GM23338 (cell line): ENCODE results near the gene ZNF543. TPM values are rescaled to one million over a fixed set of nuclear protein-coding genes. Genes with fewer than 3 reads are reported as not detected.

Experiments used
- ATAC-seq: fragments of 200-7000 bp; cut with Tn5 transposase; 3 replicates; pipeline ENCODE4 v1.9.1; 2020
- DNase-seq: peaks from one replicate; pipeline ENCODE4 v3.0.0-alpha.2; 2015; ENCODE audit warnings: low spot score
- H2AFZ ChIP-seq: fragments of 200-600 bp; sonication (generic); 2 replicates; pipeline ENCODE4 v1.8.0; 2016; ENCODE audit warnings: antibody characterized with exemption, mild to moderate bottlenecking, moderate library complexity
- H3F3A ChIP-seq: fragments of 200-600 bp; sonication (generic); replicated peaks from 2 replicates; pipeline ENCODE4 v1.8.0; 2017; ENCODE audit warnings: antibody characterized with exemption, mixed run types, low read depth
- H3K27ac ChIP-seq: fragments of 200-600 bp; sonication (generic); 2 replicates; pipeline ENCODE4 v1.6.1; 2016; ENCODE audit warnings: low read depth
- H3K27me3 ChIP-seq: fragments of 200-600 bp; sonication (generic); 2 replicates; pipeline ENCODE4 v1.8.0; 2016; ENCODE audit warnings: mild to moderate bottlenecking, mixed run types, moderate library complexity; ENCODE audit not compliant: insufficient read depth
- H3K36me3 ChIP-seq: fragments of 200-600 bp; sonication (generic); 2 replicates; pipeline ENCODE4 v1.8.0; 2016; ENCODE audit warnings: mild to moderate bottlenecking; ENCODE audit not compliant: insufficient read depth
- H3K4me1 ChIP-seq: fragments of 200-600 bp; sonication (generic); 2 replicates; pipeline ENCODE4 v1.8.0; 2016; ENCODE audit warnings: mild to moderate bottlenecking, moderate library complexity; ENCODE audit not compliant: insufficient read depth
- H3K4me2 ChIP-seq: fragments of 200-600 bp; sonication (generic); 2 replicates; pipeline ENCODE4 v1.7.1; 2017; ENCODE audit warnings: mixed run types
- H3K4me3 ChIP-seq: fragments of 200-600 bp; sonication (generic); 2 replicates; pipeline ENCODE4 v1.6.1; 2016; ENCODE audit warnings: mixed run types
- H3K79me2 ChIP-seq: fragments of 200-600 bp; sonication (generic); replicated peaks from 2 replicates; pipeline ENCODE4 v1.8.0; 2017; ENCODE audit warnings: mild to moderate bottlenecking; ENCODE audit not compliant: insufficient read depth
- H3K9me2 ChIP-seq: fragments of 200-600 bp; sonication (generic); 2 replicates; pipeline ENCODE4 v1.8.0; 2017; ENCODE audit not compliant: insufficient read depth
- H4K20me1 ChIP-seq: fragments of 200-600 bp; sonication (generic); replicated peaks from 2 replicates; pipeline ENCODE4 v1.8.0; 2017; ENCODE audit warnings: mild to moderate bottlenecking; ENCODE audit not compliant: insufficient read depth
- H3K27ac Mint-ChIP-seq: 2 replicates; pipeline ENCODE4 v1.8.0; 2020; ENCODE audit warnings: inconsistent platforms, mild to moderate bottlenecking, moderate library complexity, mixed read lengths
- H3K27me3 Mint-ChIP-seq: 3 replicates; pipeline ENCODE4 v1.8.0; 2022; ENCODE audit warnings: low read depth, mild to moderate bottlenecking, moderate library complexity, mixed read lengths, inconsistent platforms; ENCODE audit not compliant: insufficient read depth, poor library complexity
- H3K36me3 Mint-ChIP-seq: 3 replicates; pipeline ENCODE4 v1.8.0; 2021; ENCODE audit warnings: low read depth, mild to moderate bottlenecking, inconsistent platforms, moderate library complexity, mixed read lengths
- H3K4me1 Mint-ChIP-seq: 3 replicates; pipeline ENCODE4 v1.8.0; 2020; ENCODE audit warnings: mild to moderate bottlenecking, inconsistent platforms, mixed read lengths
- H3K4me3 Mint-ChIP-seq: 3 replicates; pipeline ENCODE4 v1.8.0; 2021; ENCODE audit warnings: moderate library complexity, mild to moderate bottlenecking, inconsistent platforms, mixed read lengths
- H3K9me3 Mint-ChIP-seq: 3 replicates; pipeline ENCODE4 v1.8.0; 2020; ENCODE audit warnings: moderate library complexity, mild to moderate bottlenecking, inconsistent platforms, mixed read lengths
- CREB1 ChIP-seq: fragments of 250-450 bp; sonication (Bioruptor Pico); IDR thresholded peaks from 2 replicates; pipeline ENCODE4 v1.5.0; 2020; ENCODE audit warnings: low read depth, mild to moderate bottlenecking, moderate library complexity
- EZH2 ChIP-seq: fragments of 200-600 bp; sonication (generic); IDR thresholded peaks from one replicate; pipeline ENCODE4 v1.8.0; 2017; ENCODE audit warnings: antibody characterized with exemption, mild to moderate bottlenecking, low read depth; ENCODE audit not compliant: unreplicated experiment
- EZH2phosphoT487 ChIP-seq: fragments of 200-600 bp; sonication (generic); IDR thresholded peaks from one replicate; pipeline ENCODE4 v1.8.1; 2018; ENCODE audit warnings: antibody characterized with exemption; ENCODE audit not compliant: unreplicated experiment
- JUNB ChIP-seq: IDR thresholded peaks from one replicate; pipeline ENCODE4 v1.6.1; 2016; ENCODE audit warnings: antibody characterized with exemption; ENCODE audit not compliant: unreplicated experiment
- NANOG ChIP-seq: IDR thresholded peaks from 2 replicates; pipeline ENCODE4 v1.6.1; 2016; ENCODE audit warnings: antibody characterized with exemption, borderline replicate concordance
- POLR2AphosphoS5 ChIP-seq: IDR thresholded peaks from 2 replicates; pipeline ENCODE4 v1.6.1; 2016; ENCODE audit warnings: antibody characterized with exemption, low read depth
- STAT1 ChIP-seq: IDR thresholded peaks from one replicate; pipeline ENCODE4 v1.6.1; 2016; ENCODE audit warnings: antibody characterized with exemption; ENCODE audit not compliant: unreplicated experiment
- ZNF114 ChIP-seq: fragments of 250-450 bp; sonication (Bioruptor Pico); IDR thresholded peaks from 2 replicates; pipeline ENCODE4 v1.5.0; 2020; ENCODE audit warnings: mild to moderate bottlenecking, moderate library complexity
- ZNF331 ChIP-seq: fragments of 250-450 bp; sonication (Bioruptor Pico); IDR thresholded peaks from 2 replicates; pipeline ENCODE4 v1.5.0; 2020; ENCODE audit warnings: low read depth, mild to moderate bottlenecking, moderate library complexity
- polyA plus RNA-seq: library from polyadenylated mRNA; unstranded; fragments of >200 nt; fragmentation: Nextera tagmentation; extraction: Ambion mirVana; gene quantifications from 2 replicates; pipeline ENCODE4 v1.2.1, GENCODE V29; 2016
- total RNA-seq: library from RNA; depleted of rRNA; stranded (reverse); fragments of >200 nt; shearing (Covaris generic); gene quantifications from 2 replicates; pipeline ENCODE4 v1.2.3, GENCODE V29; 2014
- TF ChIP-seq, protein P1 (sequence below), 2 experiments: fragments of 200-600 bp in 1 of 2; sonication (generic) in 1 of 2; conservative IDR thresholded peaks; 2 replicates each; pipeline versions ENCODE4 v1.5.1 to v1.6.1; 2016 to 2017; ENCODE audit warnings: antibody characterized with exemption in 2 of 2, low read depth in 2 of 2, mild to moderate bottlenecking in 2 of 2, moderate library complexity in 1 of 2
- TF ChIP-seq, protein P2 (sequence below): IDR thresholded peaks from 2 replicates; pipeline ENCODE4 v1.6.1; 2016; ENCODE audit warnings: antibody characterized with exemption

The ZNF543 gene
- total and polyA plus RNA-seq, 2 experiments from 2014 or later: 2.4 to 10.3 TPM

DNA sequence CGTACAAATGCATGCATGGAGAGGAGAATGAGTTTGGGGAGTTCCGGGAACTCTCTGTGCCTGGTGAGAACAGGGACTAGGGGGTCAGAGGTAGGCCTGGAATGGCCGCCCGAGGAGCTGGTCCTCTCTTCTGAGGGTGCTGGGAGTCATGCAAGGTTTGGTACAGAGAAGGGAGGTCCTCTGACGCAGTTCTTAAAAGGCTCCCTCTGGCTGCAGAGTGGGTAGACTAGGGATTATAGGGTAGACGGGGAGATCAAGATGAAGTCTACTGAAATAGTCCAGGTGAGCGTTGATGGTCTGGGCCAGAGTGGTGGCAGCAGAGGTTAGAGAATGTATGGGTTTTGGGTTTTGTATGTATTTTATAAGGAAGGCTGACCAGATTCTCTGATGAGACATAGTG lies 31.6 kb downstream of the ZNF543 start:
- TF ChIP-seq ZNF331: no peak
- no peak for TF ChIP-seq ZNF114
- no peak for TF ChIP-seq EZH2phosphoT487
- TF ChIP-seq POLR2AphosphoS5: no peak
- TF ChIP-seq, protein P1, sequence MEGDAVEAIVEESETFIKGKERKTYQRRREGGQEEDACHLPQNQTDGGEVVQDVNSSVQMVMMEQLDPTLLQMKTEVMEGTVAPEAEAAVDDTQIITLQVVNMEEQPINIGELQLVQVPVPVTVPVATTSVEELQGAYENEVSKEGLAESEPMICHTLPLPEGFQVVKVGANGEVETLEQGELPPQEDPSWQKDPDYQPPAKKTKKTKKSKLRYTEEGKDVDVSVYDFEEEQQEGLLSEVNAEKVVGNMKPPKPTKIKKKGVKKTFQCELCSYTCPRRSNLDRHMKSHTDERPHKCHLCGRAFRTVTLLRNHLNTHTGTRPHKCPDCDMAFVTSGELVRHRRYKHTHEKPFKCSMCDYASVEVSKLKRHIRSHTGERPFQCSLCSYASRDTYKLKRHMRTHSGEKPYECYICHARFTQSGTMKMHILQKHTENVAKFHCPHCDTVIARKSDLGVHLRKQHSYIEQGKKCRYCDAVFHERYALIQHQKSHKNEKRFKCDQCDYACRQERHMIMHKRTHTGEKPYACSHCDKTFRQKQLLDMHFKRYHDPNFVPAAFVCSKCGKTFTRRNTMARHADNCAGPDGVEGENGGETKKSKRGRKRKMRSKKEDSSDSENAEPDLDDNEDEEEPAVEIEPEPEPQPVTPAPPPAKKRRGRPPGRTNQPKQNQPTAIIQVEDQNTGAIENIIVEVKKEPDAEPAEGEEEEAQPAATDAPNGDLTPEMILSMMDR (conservative IDR thresholded peaks at IDR 0.05; ENCODE audit: low read depth in 2 of 2): no peak
- no peak for TF ChIP-seq STAT1
- no peak for TF ChIP-seq CREB1
- TF ChIP-seq, protein P2, sequence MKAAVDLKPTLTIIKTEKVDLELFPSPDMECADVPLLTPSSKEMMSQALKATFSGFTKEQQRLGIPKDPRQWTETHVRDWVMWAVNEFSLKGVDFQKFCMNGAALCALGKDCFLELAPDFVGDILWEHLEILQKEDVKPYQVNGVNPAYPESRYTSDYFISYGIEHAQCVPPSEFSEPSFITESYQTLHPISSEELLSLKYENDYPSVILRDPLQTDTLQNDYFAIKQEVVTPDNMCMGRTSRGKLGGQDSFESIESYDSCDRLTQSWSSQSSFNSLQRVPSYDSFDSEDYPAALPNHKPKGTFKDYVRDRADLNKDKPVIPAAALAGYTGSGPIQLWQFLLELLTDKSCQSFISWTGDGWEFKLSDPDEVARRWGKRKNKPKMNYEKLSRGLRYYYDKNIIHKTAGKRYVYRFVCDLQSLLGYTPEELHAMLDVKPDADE: no peak
- no peak for TF ChIP-seq JUNB
- TF ChIP-seq NANOG: no peak
- peak; percentile 8 for ATAC-seq
- peak overlapping the region; percentile 98 for H3K4me2 ChIP-seq
- no peaks in the 10 kb centered on the region for H3K27me3 ChIP-seq
- peak; percentile 19 for DNase-seq
- peak overlapping the region; percentile 99 for H3K4me3 Mint-ChIP-seq
- peak overlapping the region; percentile 98 for H3K4me3 ChIP-seq
- H3K27ac Mint-ChIP-seq: peak overlapping the region; percentile 95
- H3K4me1 Mint-ChIP-seq: peaks cover 13% of the 10 kb centered on the region
- peaks cover 13% of the 10 kb centered on the region for H3K4me1 ChIP-seq
- H4K20me1 ChIP-seq: 0 out of 2 replicates have a peak, but pooled peaks cover 2% of the 10 kb centered on the region
- H3K36me3 ChIP-seq: no peaks in the 10 kb centered on the region; the same call in 1 of the 2 replicates
- H3K36me3 Mint-ChIP-seq: peaks cover 30% of the 10 kb centered on the region
- H3K27ac ChIP-seq: no peak overlapping the region
- no peaks in the 10 kb centered on the region for H3F3A ChIP-seq
- peak overlapping the region; percentile 78; the same call in 1 of the 2 replicates for H2AFZ ChIP-seq
- H3K9me2 ChIP-seq: no peaks in the 10 kb centered on the region
- peaks cover 28% of the 10 kb centered on the region for H3K79me2 ChIP-seq
- H3K9me3 Mint-ChIP-seq: no peaks in the 10 kb centered on the region; the same call in 2 of the 3 replicates
- peaks cover 13% of the 10 kb centered on the region for H3K27me3 Mint-ChIP-seq

DNA sequence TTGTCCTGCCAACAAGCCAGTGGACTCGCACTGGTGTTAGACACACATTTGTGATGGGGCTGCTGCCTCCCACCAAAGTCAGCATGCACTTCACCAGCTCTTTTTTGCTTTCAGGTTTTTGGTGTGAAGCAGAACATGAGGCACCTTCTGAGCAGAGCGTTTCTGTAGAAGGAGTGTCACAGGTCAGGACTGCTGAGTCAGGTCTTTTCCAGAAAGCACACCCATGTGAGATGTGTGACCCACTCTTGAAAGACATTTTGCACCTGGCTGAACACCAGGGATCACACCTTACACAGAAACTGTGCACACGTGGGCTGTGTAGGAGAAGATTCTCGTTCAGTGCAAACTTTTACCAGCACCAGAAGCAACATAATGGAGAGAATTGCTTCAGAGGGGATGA lies 35.6 kb downstream of the ZNF543 start:
- ATAC-seq: no peak
- H3K4me1 Mint-ChIP-seq: peaks cover 13% of the 10 kb centered on the region

More for the DNA sequence above, 35.6 kb downstream of the ZNF543 start:
- H4K20me1 ChIP-seq: 0 out of 2 replicates have a peak, but pooled peaks cover 2% of the 10 kb centered on the region
- peaks cover 30% of the 10 kb centered on the region for H3K79me2 ChIP-seq
- H3K9me2 ChIP-seq: no peaks in the 10 kb centered on the region
- Mint-ChIP-seq H3K27ac (no peak overlapping the region), H3K4me3 (no peak overlapping the region), H3K36me3 (peaks cover 42% of the 10 kb centered on the region), H3K27me3 (peaks cover 13% of the 10 kb centered on the region), H3K9me3 (no peaks in the 10 kb centered on the region; the same call in 2 of the 3 replicates)
- no peaks in the 10 kb centered on the region for H3K27me3 ChIP-seq
- H3K27ac ChIP-seq: no peak overlapping the region
- H2AFZ ChIP-seq: no peak overlapping the region
- DNase-seq: no peak
- no peak overlapping the region for H3K4me3 ChIP-seq
- H3K4me2 ChIP-seq: no peak overlapping the region
- no peaks in the 10 kb centered on the region; the same call in 1 of the 2 replicates for H3K36me3 ChIP-seq
- no peaks in the 10 kb centered on the region for H3F3A ChIP-seq
- TF ChIP-seq, protein P2: no peak
- TF ChIP-seq EZH2 (no peak), CREB1 (no peak), POLR2AphosphoS5 (no peak), JUNB (no peak), NANOG (no peak)
- TF ChIP-seq, protein P1 (conservative IDR thresholded peaks at IDR 0.05; ENCODE audit: low read depth in 2 of 2): no peak
- peaks cover 7% of the 10 kb centered on the region for H3K4me1 ChIP-seq
